ENCODE measurements around the gene SH3RF3. TPM values are rescaled to one million over a fixed set of nuclear protein-coding genes. Genes with fewer than 3 reads are reported as not detected.

Gene SH3RF3
- total RNA-seq, 4 donors from 2014 or later, result 2.4 to 5.5 (median 2.9) TPM

DNA sequence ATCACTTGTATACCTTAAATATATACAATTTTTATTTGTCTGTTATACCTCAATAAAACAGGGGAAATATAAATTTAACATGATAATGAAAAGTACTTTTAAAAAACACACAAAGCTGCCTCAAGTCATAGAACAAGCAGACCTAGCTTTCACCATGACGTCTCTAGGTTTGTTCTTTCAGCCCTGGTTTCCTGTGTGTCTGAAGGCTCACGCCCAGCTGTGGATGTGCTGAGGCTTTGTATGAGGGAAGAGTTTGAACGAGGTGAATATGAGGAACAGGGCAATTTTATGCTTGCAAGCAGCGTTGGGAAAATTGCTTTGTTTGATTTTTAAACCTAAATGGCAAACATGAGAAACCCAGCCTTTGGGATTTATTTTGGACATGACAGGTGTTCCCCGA, 15.3 kb downstream of the SH3RF3 start:
- Histone ChIP-seq H3K36me3 (no peaks in the 10 kb centered on the region), H3K27ac (no peak overlapping the region), H3K4me3 (no peak overlapping the region), H3K4me1 (peaks cover 0 to 9% (median 0%) of the 10 kb centered on the region in 3 donors), H3K9me3 (no peaks in the 10 kb centered on the region), H3K27me3 (peaks cover 0 to 3% (median 0%) of the 10 kb centered on the region in 4 donors)
- 57 to 77% methylated on average over 4 to 5 of the region's 5 CpGs for WGBS, 2 donors
- DNase-seq, result no peak
- no peak for TF ChIP-seq POLR2A (IDR thresholded peaks at IDR 0.05)
- TF ChIP-seq, protein P1, sequence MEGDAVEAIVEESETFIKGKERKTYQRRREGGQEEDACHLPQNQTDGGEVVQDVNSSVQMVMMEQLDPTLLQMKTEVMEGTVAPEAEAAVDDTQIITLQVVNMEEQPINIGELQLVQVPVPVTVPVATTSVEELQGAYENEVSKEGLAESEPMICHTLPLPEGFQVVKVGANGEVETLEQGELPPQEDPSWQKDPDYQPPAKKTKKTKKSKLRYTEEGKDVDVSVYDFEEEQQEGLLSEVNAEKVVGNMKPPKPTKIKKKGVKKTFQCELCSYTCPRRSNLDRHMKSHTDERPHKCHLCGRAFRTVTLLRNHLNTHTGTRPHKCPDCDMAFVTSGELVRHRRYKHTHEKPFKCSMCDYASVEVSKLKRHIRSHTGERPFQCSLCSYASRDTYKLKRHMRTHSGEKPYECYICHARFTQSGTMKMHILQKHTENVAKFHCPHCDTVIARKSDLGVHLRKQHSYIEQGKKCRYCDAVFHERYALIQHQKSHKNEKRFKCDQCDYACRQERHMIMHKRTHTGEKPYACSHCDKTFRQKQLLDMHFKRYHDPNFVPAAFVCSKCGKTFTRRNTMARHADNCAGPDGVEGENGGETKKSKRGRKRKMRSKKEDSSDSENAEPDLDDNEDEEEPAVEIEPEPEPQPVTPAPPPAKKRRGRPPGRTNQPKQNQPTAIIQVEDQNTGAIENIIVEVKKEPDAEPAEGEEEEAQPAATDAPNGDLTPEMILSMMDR (IDR thresholded peaks at IDR 0.05), result no peak
- intact Hi-C loops (cut with DNase I), result no loop called here

DNA sequence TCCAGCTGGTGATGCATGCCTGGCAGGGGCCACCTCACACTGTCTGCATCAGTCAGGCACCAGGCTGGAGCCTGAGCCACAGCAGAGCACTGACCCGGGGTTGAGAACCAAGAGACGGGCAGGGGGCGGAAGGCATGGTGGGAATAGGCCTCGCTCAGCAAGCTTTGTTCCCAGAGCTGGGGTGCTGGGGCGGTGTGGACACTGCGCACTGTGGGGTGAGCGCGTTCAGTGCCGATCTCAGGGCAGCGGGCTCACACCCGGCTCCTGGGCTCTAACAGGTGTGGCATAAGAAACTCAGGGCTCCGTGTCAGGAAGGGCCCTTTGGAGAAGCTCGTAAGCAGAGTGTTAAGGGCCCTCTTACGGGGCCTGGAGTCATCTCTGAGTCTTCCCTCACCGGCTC, 15.7 kb downstream of the SH3RF3 start:
- no peak for TF ChIP-seq POLR2A (IDR thresholded peaks at IDR 0.05)
- TF ChIP-seq, protein P1 (IDR thresholded peaks at IDR 0.05), result no peak
- no peak for DNase-seq
- Histone ChIP-seq H3K27ac (no peak overlapping the region), H3K27me3 (peaks cover 0 to 3% (median 0%) of the 10 kb centered on the region in 4 donors), H3K4me1 (peaks cover 0 to 9% (median 0%) of the 10 kb centered on the region in 3 donors), H3K36me3 (no peaks in the 10 kb centered on the region), H3K9me3 (no peaks in the 10 kb centered on the region), H3K4me3 (no peak overlapping the region)
- intact Hi-C loops (cut with DNase I), result no loop called here
- 89 to 100% methylated on average over 2 to 7 of the region's 15 CpGs for WGBS, 2 donors

DNA sequence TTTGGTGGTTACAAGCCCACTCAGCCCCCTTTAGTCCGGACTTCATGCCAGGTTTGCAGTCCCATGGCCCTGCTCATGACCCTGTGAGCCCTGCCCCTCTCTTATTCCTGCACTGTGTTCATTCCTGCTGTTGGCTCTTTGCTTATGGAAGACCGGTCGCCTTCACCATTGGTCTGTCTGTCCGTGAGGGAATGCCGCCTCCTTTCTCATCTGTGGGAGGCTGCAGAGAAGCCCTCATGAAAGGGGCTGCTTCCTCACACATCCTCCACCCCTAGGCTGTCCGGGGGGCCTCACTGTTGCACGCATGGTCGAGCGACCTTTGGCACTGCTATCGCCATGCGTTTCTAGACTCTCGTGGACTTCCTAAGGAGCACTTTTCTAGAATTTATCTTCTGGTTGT, 16.3 kb downstream of the SH3RF3 start:
- 84 to 96% methylated on average over 5 to 11 of the region's 12 CpGs for WGBS, 2 donors
- TF ChIP-seq, protein P1 (IDR thresholded peaks at IDR 0.05), result no peak
- TF ChIP-seq POLR2A (IDR thresholded peaks at IDR 0.05), result no peak
- Histone ChIP-seq H3K4me1 (peaks cover 0 to 9% (median 0%) of the 10 kb centered on the region in 3 donors), H3K27me3 (peaks cover 0 to 3% (median 0%) of the 10 kb centered on the region in 4 donors), H3K4me3 (no peak overlapping the region), H3K9me3 (no peaks in the 10 kb centered on the region), H3K36me3 (no peaks in the 10 kb centered on the region), H3K27ac (no peak overlapping the region)
- DNase-seq, result no peak
- intact Hi-C loops (cut with DNase I), result no loop called here

DNA sequence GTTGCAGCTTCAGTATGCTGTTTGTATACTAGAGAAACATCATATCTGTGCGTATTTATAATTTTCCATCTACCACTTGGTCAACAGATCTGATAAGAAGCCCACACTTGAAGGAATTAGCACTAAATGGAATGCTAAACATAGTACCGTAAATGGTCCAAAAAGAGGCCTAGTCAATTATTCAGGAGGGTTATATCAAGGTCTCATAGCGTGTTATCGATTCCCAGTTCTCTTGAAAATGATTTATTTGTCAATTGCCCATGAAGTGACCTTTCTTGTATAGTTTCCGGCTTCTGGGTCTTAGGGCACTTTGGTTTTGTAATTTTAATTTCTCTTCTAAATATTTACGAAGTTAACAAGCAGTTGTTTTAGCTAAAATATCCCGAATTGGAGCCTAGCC, 18.4 kb downstream of the SH3RF3 start:
- H3K4me3 ChIP-seq, result no peak overlapping the region
- intact Hi-C loops (cut with DNase I), result no loop called here
- H3K36me3 ChIP-seq, result no peaks in the 10 kb centered on the region
- peaks cover 0 to 14% (median 0%) of the 10 kb centered on the region in 3 donors for H3K4me1 ChIP-seq
- no peaks in the 10 kb centered on the region for H3K9me3 ChIP-seq
- 89 to 98% methylated on average over 7 of the region's 7 CpGs for WGBS, 2 donors
- TF ChIP-seq, protein P1 (IDR thresholded peaks at IDR 0.05), result no peak
- TF ChIP-seq POLR2A (IDR thresholded peaks at IDR 0.05), result no peak
- no peak for DNase-seq
- H3K27me3 ChIP-seq, result peaks cover 0 to 3% (median 0%) of the 10 kb centered on the region in 4 donors
- no peak overlapping the region for H3K27ac ChIP-seq

- Histone ChIP-seq H3K9me3 (no peaks in the 10 kb centered on the region), H3K4me3 (no peak overlapping the region), H3K27ac (no peak overlapping the region), H3K36me3 (no peaks in the 10 kb centered on the region), H3K4me1 (peaks cover 0 to 22% (median 0%) of the 10 kb centered on the region in 3 donors), H3K27me3 (peaks cover 0 to 3% (median 0%) of the 10 kb centered on the region in 4 donors)
- no peak for DNase-seq
- intact Hi-C loops (cut with DNase I), result no loop called here
- 63 to 65% methylated on average over 11 of the region's 12 CpGs for WGBS, 2 donors
- TF ChIP-seq, protein P1 (IDR thresholded peaks at IDR 0.05), result no peak
- TF ChIP-seq POLR2A (IDR thresholded peaks at IDR 0.05), result no peak
These were observed 19.2 kb downstream of the SH3RF3 start for GRCh38 chr2:109148117-109148746.
